Measurements from ENCODE around the gene C9orf43. TPM values are rescaled to one million over a fixed set of nuclear protein-coding genes. Genes with fewer than 3 reads are reported as not detected.

The C9orf43 gene
- total RNA-seq, 1 donor from 2014 or later, result 1.3 TPM

DNA sequence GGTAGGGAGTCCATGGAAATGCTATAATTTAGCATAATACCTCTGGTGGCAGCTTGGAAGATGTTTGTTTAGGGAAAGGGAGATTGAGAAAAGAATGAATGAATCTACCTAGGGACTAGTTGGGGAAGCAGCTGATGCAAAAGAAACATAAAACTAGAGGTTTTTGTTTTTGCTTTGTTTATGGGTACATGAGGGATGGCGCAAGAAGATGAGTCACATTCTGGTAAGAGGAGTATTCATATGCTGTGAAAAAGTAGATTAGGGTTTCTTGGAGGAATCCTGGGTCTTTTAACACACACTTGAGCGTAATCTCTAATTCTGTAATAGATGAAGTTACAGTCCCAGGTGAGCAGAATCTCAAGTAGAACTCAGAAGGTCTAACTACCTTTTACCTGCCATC lies 17.1 kb downstream of the C9orf43 start:
- Histone ChIP-seq H3K4me2 (no peak overlapping the region), H3K4me3 (no peak overlapping the region), H3K27me3 (no peaks in the 10 kb centered on the region), H2AFZ (replicated peaks) (no peak overlapping the region), H3K79me2 (ENCODE audit: low read depth) (no peaks in the 10 kb centered on the region), H3K27ac (no peak overlapping the region), H3K4me1 (peaks cover 8% of the 10 kb centered on the region), H4K20me1 (ENCODE audit: low read depth) (no peaks in the 10 kb centered on the region), H3K9ac (no peak overlapping the region), H3F3A (ENCODE audit: low read depth) (no peaks in the 10 kb centered on the region), H3K9me3 (ENCODE audit: low read depth) (no peaks in the 10 kb centered on the region), H3K36me3 (no peaks in the 10 kb centered on the region)
- H3K4me1 Mint-ChIP-seq, result peaks cover 11% of the 10 kb centered on the region
- no peak overlapping the region for H3K27ac Mint-ChIP-seq
- TF ChIP-seq EZH2phosphoT487 (IDR thresholded peaks at IDR 0.05), result no peak
- TF ChIP-seq EZH2 (IDR thresholded peaks at IDR 0.05), result no peak
- TF ChIP-seq, protein P1, sequence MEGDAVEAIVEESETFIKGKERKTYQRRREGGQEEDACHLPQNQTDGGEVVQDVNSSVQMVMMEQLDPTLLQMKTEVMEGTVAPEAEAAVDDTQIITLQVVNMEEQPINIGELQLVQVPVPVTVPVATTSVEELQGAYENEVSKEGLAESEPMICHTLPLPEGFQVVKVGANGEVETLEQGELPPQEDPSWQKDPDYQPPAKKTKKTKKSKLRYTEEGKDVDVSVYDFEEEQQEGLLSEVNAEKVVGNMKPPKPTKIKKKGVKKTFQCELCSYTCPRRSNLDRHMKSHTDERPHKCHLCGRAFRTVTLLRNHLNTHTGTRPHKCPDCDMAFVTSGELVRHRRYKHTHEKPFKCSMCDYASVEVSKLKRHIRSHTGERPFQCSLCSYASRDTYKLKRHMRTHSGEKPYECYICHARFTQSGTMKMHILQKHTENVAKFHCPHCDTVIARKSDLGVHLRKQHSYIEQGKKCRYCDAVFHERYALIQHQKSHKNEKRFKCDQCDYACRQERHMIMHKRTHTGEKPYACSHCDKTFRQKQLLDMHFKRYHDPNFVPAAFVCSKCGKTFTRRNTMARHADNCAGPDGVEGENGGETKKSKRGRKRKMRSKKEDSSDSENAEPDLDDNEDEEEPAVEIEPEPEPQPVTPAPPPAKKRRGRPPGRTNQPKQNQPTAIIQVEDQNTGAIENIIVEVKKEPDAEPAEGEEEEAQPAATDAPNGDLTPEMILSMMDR (IDR thresholded peaks at IDR 0.05), result no peak
- H3K9me3 Mint-ChIP-seq, result no peaks in the 10 kb centered on the region
- H3K27me3 Mint-ChIP-seq (ENCODE audit: insufficient read depth, low read depth), result no peaks in the 10 kb centered on the region
- H3K36me3 Mint-ChIP-seq, result no peaks in the 10 kb centered on the region
- H3K4me3 Mint-ChIP-seq, result no peak overlapping the region
- no peak for DNase-seq (ENCODE audit: low spot score)

GRCh38 chr9:113428062-113428615 lies 17.6 kb downstream of the C9orf43 start:
- Mint-ChIP-seq H3K27me3 (ENCODE audit: insufficient read depth, low read depth) (no peaks in the 10 kb centered on the region), H3K36me3 (no peaks in the 10 kb centered on the region), H3K4me1 (peaks cover 11% of the 10 kb centered on the region), H3K9me3 (no peaks in the 10 kb centered on the region), H3K4me3 (no peak overlapping the region), H3K27ac (no peak overlapping the region)
- Histone ChIP-seq H3K9ac (no peak overlapping the region), H3K4me1 (peaks cover 8% of the 10 kb centered on the region), H3K36me3 (no peaks in the 10 kb centered on the region), H3F3A (ENCODE audit: low read depth) (no peaks in the 10 kb centered on the region), H3K4me2 (no peak overlapping the region), H3K9me3 (ENCODE audit: low read depth) (no peaks in the 10 kb centered on the region), H3K79me2 (ENCODE audit: low read depth) (no peaks in the 10 kb centered on the region), H3K4me3 (no peak overlapping the region), H3K27me3 (no peaks in the 10 kb centered on the region), H4K20me1 (ENCODE audit: low read depth) (no peaks in the 10 kb centered on the region), H3K27ac (no peak overlapping the region), H2AFZ (replicated peaks) (no peak overlapping the region)
- DNase-seq (ENCODE audit: low spot score), result no peak
- TF ChIP-seq EZH2phosphoT487 (IDR thresholded peaks at IDR 0.05), result no peak
- TF ChIP-seq, protein P1 (IDR thresholded peaks at IDR 0.05), result no peak
- no peak for TF ChIP-seq EZH2 (IDR thresholded peaks at IDR 0.05)

GRCh38 chr9:113431191-113431590 lies 20.6 kb downstream of the C9orf43 start:
- Mint-ChIP-seq H3K27me3 (ENCODE audit: insufficient read depth, low read depth) (peaks cover 4% of the 10 kb centered on the region), H3K4me3 (no peak overlapping the region), H3K36me3 (no peaks in the 10 kb centered on the region), H3K9me3 (no peaks in the 10 kb centered on the region), H3K27ac (no peak overlapping the region), H3K4me1 (no peaks in the 10 kb centered on the region)
- Histone ChIP-seq H3K4me1 (no peaks in the 10 kb centered on the region), H3K4me3 (no peak overlapping the region), H3K36me3 (no peaks in the 10 kb centered on the region), H3K79me2 (ENCODE audit: low read depth) (no peaks in the 10 kb centered on the region), H4K20me1 (ENCODE audit: low read depth) (no peaks in the 10 kb centered on the region), H3K27me3 (no peaks in the 10 kb centered on the region), H3K4me2 (no peak overlapping the region), H3K9me3 (ENCODE audit: low read depth) (no peaks in the 10 kb centered on the region), H3K27ac (no peak overlapping the region), H2AFZ (replicated peaks) (no peak overlapping the region), H3K9ac (no peak overlapping the region), H3F3A (ENCODE audit: low read depth) (no peaks in the 10 kb centered on the region)
- DNase-seq (ENCODE audit: low spot score), result no peak
- TF ChIP-seq EZH2phosphoT487 (IDR thresholded peaks at IDR 0.05) (no peak), EZH2 (IDR thresholded peaks at IDR 0.05) (no peak)
- TF ChIP-seq, protein P1 (IDR thresholded peaks at IDR 0.05), result no peak
